ENCODE measurements around the gene FCN1. TPM values are rescaled to one million over a fixed set of nuclear protein-coding genes. Genes with fewer than 3 reads are reported as not detected.

The FCN1 gene
- total RNA-seq, 4 donors from 2014 or later, result 2.0 to 10.5 (median 4.3) TPM

GRCh38 chr9:134888603-134889190 is 29.0 kb downstream of the FCN1 start:
- TF ChIP-seq CTCF (IDR thresholded peaks at IDR 0.05; ENCODE audit: low read depth), result no peak

- no peak for TF ChIP-seq CTCF (IDR thresholded peaks at IDR 0.05; ENCODE audit: low read depth)
Measured at GRCh38 chr9:134887686-134888602, 29.8 kb downstream of the FCN1 start.

- TF ChIP-seq CTCF (IDR thresholded peaks at IDR 0.05; ENCODE audit: low read depth), result no peak
Measured at GRCh38 chr9:134887219-134887618, 30.5 kb downstream of the FCN1 start.

GRCh38 chr9:134886413-134886913 is 31.2 kb downstream of the FCN1 start:
- no peak for TF ChIP-seq CTCF (IDR thresholded peaks at IDR 0.05; ENCODE audit: low read depth)

- TF ChIP-seq CTCF (IDR thresholded peaks at IDR 0.05; ENCODE audit: low read depth), result no peak
Measured at GRCh38 chr9:134885679-134886412, 31.9 kb downstream of the FCN1 start.

GRCh38 chr9:134885001-134885678 is 32.6 kb downstream of the FCN1 start:
- TF ChIP-seq CTCF (IDR thresholded peaks at IDR 0.05; ENCODE audit: low read depth), result no peak
